KMS-11 (cell line): ENCODE data around the gene ACSL1.

ENCODE experiments used
- H2AFZ ChIP-seq: fragments of 200-600 bp; sonication (generic); 2 replicates; pipeline ENCODE4 v1.6.1; 2016; ENCODE audit warnings: antibody characterized with exemption, mixed run types, low read depth
- H3K27ac ChIP-seq: fragments of 200-600 bp; sonication (generic); 2 replicates; pipeline ENCODE4 v1.6.1; 2016; ENCODE audit warnings: mild to moderate bottlenecking, mixed run types
- H3K27me3 ChIP-seq: fragments of 200-600 bp; sonication (generic); 2 replicates; pipeline ENCODE4 v1.6.1; 2017; ENCODE audit warnings: mild to moderate bottlenecking, low read depth, mixed run types, moderate library complexity; ENCODE audit not compliant: insufficient read depth
- H3K36me3 ChIP-seq: fragments of 200-600 bp; sonication (generic); 2 replicates; pipeline ENCODE4 v1.6.1; 2017; ENCODE audit warnings: mild to moderate bottlenecking, mixed run types; ENCODE audit not compliant: insufficient read depth
- H3K4me1 ChIP-seq: fragments of 200-600 bp; sonication (generic); 2 replicates; pipeline ENCODE4 v1.6.1; 2016; ENCODE audit warnings: mild to moderate bottlenecking, low read depth, mixed run types; ENCODE audit not compliant: poor library complexity, severe bottlenecking
- H3K4me2 ChIP-seq: fragments of 200-600 bp; sonication (generic); 2 replicates; pipeline ENCODE4 v1.7.0; 2016; ENCODE audit warnings: mild to moderate bottlenecking, mixed run types
- H3K4me3 ChIP-seq: fragments of 200-600 bp; sonication (generic); IDR thresholded peaks from 2 replicates; pipeline ENCODE4 v1.6.1; 2017; ENCODE audit warnings: low read depth, low read length, mixed read lengths; ENCODE audit not compliant: insufficient read depth
- H3K79me2 ChIP-seq: fragments of 200-600 bp; sonication (generic); 2 replicates; pipeline ENCODE4 v1.6.1; 2016; ENCODE audit warnings: low read depth, mixed run types; ENCODE audit not compliant: insufficient read depth
- H3K9ac ChIP-seq: fragments of 200-600 bp; sonication (generic); 2 replicates; pipeline ENCODE4 v1.6.1; 2016; ENCODE audit warnings: mild to moderate bottlenecking, mixed run types
- H4K20me1 ChIP-seq: fragments of 200-600 bp; sonication (generic); 2 replicates; pipeline ENCODE4 v1.6.1; 2016; ENCODE audit warnings: mild to moderate bottlenecking, mixed run types; ENCODE audit not compliant: insufficient read depth
- CTCF ChIP-seq: fragments of 200-600 bp; sonication (generic); conservative IDR thresholded peaks from 2 replicates; pipeline ENCODE4 v1.6.1; 2017; ENCODE audit warnings: low read depth, mild to moderate bottlenecking, antibody characterized with exemption, low read length, moderate library complexity, mixed read lengths

The ACSL1 gene

GRCh38 chr4:184810720-184811119 is 15.0 kb downstream of the ACSL1 start:
- no peak for TF ChIP-seq CTCF
- Histone ChIP-seq H3K27me3 (no peaks in the 10 kb centered on the region), H3K4me3 (no peak overlapping the region), H3K4me2 (no peak overlapping the region), H4K20me1 (peaks cover 5% of the 10 kb centered on the region; the same call in 1 of the 2 replicates), H3K79me2 (peaks cover 25% of the 10 kb centered on the region; the same call in 1 of the 2 replicates), H3K36me3 (no peaks in the 10 kb centered on the region), H3K27ac (no peak overlapping the region), H3K9ac (no peak overlapping the region), H2AFZ (no peak overlapping the region), H3K4me1 (peaks cover 32% of the 10 kb centered on the region)

- no peak overlapping the region for H3K9ac ChIP-seq
- H3K4me3 ChIP-seq, result no peak overlapping the region
- no peaks in the 10 kb centered on the region for H3K27me3 ChIP-seq
- H4K20me1 ChIP-seq, result no peaks in the 10 kb centered on the region
- peaks cover 28% of the 10 kb centered on the region for H3K4me1 ChIP-seq
- TF ChIP-seq CTCF, result no peak
- H3K27ac ChIP-seq, result no peak overlapping the region
- H3K79me2 ChIP-seq, result peaks cover 29% of the 10 kb centered on the region; the same call in 1 of the 2 replicates
- H3K4me2 ChIP-seq, result no peak overlapping the region
- no peaks in the 10 kb centered on the region for H3K36me3 ChIP-seq
- H2AFZ ChIP-seq, result no peak overlapping the region
Measured at GRCh38 chr4:184808713-184809050, 17.1 kb downstream of the ACSL1 start.

GRCh38 chr4:184807797-184808712 is 17.7 kb downstream of the ACSL1 start:
- Histone ChIP-seq H3K36me3 (no peaks in the 10 kb centered on the region), H3K4me3 (no peak overlapping the region), H3K4me2 (no peak overlapping the region), H3K4me1 (peaks cover 22% of the 10 kb centered on the region), H2AFZ (no peak overlapping the region), H3K9ac (no peak overlapping the region), H4K20me1 (no peaks in the 10 kb centered on the region), H3K27ac (no peak overlapping the region), H3K79me2 (peaks cover 30% of the 10 kb centered on the region; the same call in 1 of the 2 replicates), H3K27me3 (no peaks in the 10 kb centered on the region)
- TF ChIP-seq CTCF, result no peak

- Histone ChIP-seq H3K27me3 (no peaks in the 10 kb centered on the region), H3K79me2 (peaks cover 23% of the 10 kb centered on the region; the same call in 1 of the 2 replicates), H4K20me1 (no peaks in the 10 kb centered on the region), H3K4me3 (no peak overlapping the region), H3K9ac (no peak overlapping the region), H3K27ac (no peak overlapping the region), H3K4me2 (no peak overlapping the region), H2AFZ (no peak overlapping the region), H3K4me1 (peaks cover 22% of the 10 kb centered on the region), H3K36me3 (no peaks in the 10 kb centered on the region)
- no peak for TF ChIP-seq CTCF
Measured at GRCh38 chr4:184807256-184807655, 18.5 kb downstream of the ACSL1 start.
